HG02870 (cell line): ENCODE measurements around the gene CTRB1.
"Not testable (repeated sequence)": the region's sequence is repeated elsewhere in the genome, so short reads cannot be mapped to it uniquely, and the experiment has no call there.

ENCODE experiments used
- ATAC-seq: cut with Tn5 transposase; IDR thresholded peaks from one replicate; pipeline ENCODE4 v1.9.1; 2021; ENCODE audit warnings: mild to moderate bottlenecking, moderate library complexity; ENCODE audit not compliant: unreplicated experiment

CTRB1 gene

DNA sequence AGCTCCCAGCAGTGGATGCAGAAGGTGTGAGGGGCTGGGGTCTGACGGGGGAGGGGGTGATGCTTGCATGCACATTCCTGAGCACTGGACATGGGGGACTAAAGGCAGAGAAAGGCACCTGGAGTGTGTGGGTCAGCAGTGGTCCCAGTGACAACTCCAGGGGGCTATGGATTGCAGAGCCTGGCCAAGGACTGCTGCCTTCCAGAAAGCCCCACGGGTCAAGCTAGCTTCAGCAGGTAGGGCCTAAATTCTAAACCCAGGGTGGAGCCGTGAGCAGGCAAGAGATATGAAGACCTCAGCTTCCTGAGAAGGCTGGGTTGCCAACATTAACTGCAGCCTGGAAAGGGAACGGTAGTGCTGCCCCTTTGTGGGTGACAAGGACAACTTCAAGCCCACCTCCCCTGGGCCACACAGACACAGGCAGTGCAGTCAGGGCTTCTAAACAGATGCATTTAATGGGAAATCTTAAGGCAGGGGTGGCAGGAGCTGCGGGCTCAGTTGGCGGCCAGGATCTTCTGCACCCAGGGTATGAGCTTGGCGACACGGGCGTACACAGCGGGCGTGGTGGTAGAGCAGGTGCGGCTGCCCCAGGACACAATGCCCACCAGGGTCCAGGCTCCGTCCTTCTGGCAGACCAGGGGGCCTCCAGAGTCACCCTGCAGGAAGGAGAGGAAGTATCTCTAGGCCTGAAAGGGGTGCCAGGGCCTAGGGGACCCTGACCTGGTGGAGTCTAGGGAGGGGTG is 14.9 kb upstream of the CTRB1 start:
- no peak for ATAC-seq

DNA sequence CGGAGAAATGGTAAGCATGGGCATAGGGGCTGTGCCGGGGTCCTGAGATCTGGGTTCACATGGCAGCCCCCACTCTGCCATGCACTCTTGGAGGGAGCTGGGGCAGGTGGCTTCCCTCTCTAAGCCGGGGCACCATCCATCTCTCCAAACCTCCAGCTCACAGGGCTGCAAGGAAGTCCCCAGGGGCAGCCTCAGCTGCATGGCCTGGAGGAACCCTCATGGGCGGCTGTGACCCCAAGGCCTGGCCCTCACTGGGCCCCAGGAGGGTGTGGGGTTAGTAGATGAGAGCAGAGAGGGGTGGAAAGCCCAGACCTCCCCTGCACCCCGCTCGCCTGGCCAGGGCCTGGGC is 14.4 kb upstream of the CTRB1 start:
- no peak for ATAC-seq

- not testable (repeated sequence) for ATAC-seq
Observed at GRCh38 chr16:75204905-75205304, 13.9 kb upstream of the CTRB1 start.

DNA sequence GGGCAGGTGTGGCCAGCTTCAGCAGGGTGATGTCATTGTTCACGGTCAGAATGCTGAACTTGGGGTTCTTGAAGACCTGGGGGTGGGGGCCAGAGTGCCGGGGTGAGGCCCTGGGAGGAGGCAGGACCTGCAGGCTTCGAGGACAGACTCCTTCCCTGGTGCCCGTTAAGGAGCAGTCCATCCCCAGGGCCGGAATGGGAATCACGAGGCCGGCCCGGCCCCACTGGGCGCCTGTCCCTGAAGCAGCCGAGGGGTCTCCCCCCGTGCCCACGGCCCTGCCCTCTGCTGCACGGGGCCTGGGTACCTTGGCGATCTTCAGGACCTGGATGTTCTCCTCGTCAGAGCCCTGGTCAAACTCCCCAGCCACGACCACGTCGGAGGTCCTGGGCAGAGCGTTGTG is 13.3 kb upstream of the CTRB1 start:
- ATAC-seq, result not testable (repeated sequence)

- ATAC-seq, result not testable (repeated sequence)
Observed at GRCh38 chr16:75205961-75206748, 12.6 kb upstream of the CTRB1 start.

DNA sequence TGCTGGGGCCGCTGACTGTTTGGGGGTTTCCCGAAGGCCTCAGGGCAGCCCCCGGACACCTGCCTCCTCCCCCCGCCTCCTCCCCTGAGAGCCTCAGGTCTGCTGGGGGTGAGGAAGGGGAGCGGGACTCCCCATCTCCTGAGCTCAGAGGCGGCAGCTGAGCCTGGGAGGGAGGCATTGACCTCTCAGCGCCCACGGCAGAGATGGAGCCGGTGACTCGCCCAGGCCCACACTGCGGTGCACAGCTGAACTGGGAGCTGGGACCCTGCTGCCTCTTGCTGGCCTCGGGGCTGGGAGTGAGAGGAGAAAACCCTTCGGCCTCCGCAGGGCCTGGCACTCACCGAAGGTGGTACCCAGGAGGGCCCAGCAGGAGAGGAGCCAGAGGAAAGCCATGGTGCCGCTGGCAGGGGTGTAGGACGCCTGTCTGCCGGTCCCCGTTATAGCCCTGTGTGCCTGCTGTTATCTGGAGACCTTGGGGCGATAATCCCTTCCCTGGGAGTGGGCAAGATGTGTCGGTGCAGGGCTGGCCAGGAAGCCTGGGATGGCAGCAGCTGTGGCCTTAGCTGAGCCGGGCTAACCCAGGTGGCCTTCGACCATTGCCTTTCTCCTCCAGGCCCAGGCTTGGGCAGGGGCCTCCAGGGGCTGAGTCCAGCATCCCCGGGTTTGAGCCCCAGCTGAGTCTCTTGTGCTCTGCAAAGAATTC is 11.9 kb upstream of the CTRB1 start, which contains the start of gene CTRB2:
CTRB2 (minus strand) TSS at position 413 of the 703 bp plus-strand sequence; CDS start at position 393, 20 bp downstream.
- no peak for ATAC-seq

DNA sequence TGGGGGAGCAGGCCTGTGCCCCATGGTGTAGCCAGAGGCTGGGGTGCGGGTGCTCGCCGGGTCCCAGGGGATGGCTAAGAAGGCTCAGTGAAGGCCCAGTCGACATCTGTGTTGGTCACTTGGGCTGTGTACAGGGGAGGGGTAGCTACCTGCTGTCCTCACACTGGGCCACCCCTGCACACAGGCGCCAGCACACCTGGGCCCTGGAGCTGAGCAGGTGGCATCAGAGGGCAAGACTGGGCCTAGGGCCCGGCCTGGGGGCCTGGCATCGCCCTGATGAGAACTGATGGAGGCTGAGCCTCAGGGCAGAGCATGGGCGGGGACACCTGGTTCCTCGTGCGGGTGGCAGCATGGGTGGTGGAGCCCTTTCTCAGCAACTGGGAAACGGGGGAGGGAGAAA is 11.0 kb upstream of the CTRB1 start:
- ATAC-seq, result no peak

DNA sequence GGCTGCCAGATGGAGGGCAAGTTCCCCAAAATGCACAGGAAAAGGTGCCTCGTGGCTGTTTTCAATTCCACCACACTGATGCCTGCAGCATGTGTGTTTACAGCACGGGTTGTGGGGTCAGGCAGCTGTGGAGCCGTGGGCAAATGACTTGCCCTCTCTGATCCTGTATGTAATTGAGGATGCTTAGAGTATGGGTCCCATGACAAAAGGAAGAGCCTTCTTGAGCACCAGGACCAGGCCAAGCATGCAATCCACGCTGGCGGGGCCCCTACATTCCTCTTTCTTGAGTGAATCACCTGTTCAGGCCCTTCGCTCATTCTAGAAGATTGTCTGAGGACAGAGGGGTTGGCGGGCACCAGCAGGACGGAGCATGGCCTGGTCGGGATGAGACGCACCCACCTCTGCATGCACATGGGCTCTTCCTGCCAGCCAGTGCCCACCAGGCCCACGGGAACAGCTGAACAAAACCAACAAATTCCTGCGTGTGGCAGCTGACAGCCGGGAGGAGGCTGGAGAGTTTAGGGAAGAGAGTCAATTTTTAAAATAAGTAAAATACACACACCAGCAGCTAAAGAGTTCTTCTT is 10.5 kb upstream of the CTRB1 start:
- ATAC-seq, result no peak

DNA sequence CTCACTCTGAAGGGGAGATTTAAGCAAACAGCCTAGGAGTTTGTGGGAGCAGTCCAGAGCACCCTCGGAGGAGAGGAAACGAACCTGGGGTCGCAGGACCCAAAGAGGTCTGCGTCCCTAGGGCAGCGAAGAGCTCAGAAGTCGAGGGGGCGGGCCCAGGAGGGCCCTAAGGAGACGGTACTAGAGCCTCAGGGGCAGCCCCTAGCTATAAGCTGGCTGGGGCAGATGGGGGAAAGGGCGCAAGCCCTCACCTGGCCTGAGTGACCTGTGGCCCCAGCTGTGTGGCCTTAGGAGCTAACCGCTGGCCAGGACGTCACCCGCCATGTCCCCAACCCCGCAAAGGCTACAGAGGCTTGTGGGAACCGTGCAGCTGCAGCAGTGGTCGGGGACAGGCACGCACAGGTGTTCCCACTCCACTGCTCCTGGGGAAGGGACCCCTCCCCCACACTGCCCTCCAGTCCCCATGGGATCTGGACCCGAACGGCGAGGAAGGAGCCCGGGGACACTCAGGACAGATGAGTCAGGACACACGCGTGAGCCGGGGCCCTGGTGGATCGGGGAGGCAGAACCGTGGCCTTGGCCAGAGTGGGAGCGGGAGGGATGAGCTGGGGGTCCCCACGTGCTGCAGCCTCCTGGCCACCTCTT is 9.8 kb upstream of the CTRB1 start:
- ATAC-seq, result no peak

GRCh38 chr16:75209514-75209913 is 9.3 kb upstream of the CTRB1 start:
- not testable (repeated sequence) for ATAC-seq

DNA sequence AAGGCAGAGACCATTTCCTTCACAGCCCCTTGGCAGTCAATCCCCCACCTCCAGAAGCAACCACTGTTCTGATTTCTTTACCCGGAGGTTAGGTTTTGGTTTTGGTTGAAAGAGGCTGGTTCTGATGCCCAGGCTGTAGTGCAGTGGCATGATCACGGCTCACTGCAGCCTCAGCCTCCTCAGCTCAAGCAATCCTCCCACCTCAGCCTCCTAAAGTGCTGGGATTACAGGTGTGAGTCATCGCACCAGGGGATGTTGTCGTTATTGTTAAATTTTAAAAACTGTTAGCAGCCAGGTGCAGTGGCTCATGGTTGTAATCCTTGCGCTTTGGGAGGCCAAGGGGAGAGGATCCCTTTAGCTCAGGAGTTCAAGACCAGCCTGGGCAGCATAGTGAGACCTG is 8.8 kb upstream of the CTRB1 start:
- ATAC-seq, result no peak

DNA sequence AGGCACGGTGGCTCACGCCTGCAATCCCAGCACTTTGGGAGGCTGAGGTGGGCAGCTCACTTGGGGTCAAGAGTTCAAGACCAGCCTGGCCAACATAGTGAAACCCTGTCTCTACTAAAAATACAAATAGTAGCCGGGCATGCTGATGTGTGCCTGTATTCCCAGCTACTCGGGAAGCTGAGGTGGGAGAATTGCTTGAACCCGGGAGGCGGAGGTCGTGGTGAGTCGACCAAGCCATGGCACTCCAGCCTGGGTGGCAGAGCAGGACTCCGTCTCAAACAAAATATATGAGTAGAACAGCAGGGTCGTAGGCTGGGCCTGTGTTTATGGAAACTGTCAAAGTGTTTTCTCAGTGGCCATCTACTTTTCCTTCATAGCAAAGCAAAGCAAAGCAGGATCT is 7.5 kb upstream of the CTRB1 start:
- ATAC-seq, result not testable (repeated sequence)

DNA sequence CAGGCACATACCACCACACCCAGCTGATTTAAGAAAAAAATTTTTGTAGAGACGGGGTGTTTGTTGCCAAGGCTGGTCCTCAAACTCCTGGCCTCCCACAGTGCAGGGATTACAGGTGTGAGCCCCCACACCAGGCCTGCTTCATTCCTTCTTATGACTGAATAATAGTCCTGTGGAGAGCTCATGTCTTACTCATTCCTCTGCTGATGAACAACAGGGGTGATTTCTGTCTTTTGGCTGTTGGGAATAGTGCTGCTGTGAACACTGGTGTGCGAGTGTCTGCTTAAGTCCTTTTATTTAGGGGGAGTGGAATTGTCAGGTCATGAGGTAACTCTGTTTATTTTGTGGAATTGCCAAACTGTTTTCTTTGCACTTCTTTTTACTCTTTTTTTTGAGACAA is 2.7 kb upstream of the CTRB1 start:
- ATAC-seq, result no peak

- ATAC-seq, result no peak
Observed at GRCh38 chr16:75216576-75216975, 2.2 kb upstream of the CTRB1 start.

- no peak for ATAC-seq
Observed at GRCh38 chr16:75217389-75217851, 1.4 kb upstream of the CTRB1 start.

GRCh38 chr16:75219088-75219487 is 300 bp downstream of the CTRB1 start:
- no peak for ATAC-seq

GRCh38 chr16:75219838-75220237 is 1.1 kb downstream of the CTRB1 start:
- no peak for ATAC-seq

GRCh38 chr16:75222271-75222783 is 3.5 kb downstream of the CTRB1 start:
- ATAC-seq, result no peak

- ATAC-seq, result not testable (repeated sequence)
Observed at GRCh38 chr16:75223129-75223528, 4.3 kb downstream of the CTRB1 start.

GRCh38 chr16:75224306-75225082 is 5.7 kb downstream of the CTRB1 start:
- no peak for ATAC-seq
